ENCODE results near the gene BAIAP3.

The BAIAP3 gene

DNA sequence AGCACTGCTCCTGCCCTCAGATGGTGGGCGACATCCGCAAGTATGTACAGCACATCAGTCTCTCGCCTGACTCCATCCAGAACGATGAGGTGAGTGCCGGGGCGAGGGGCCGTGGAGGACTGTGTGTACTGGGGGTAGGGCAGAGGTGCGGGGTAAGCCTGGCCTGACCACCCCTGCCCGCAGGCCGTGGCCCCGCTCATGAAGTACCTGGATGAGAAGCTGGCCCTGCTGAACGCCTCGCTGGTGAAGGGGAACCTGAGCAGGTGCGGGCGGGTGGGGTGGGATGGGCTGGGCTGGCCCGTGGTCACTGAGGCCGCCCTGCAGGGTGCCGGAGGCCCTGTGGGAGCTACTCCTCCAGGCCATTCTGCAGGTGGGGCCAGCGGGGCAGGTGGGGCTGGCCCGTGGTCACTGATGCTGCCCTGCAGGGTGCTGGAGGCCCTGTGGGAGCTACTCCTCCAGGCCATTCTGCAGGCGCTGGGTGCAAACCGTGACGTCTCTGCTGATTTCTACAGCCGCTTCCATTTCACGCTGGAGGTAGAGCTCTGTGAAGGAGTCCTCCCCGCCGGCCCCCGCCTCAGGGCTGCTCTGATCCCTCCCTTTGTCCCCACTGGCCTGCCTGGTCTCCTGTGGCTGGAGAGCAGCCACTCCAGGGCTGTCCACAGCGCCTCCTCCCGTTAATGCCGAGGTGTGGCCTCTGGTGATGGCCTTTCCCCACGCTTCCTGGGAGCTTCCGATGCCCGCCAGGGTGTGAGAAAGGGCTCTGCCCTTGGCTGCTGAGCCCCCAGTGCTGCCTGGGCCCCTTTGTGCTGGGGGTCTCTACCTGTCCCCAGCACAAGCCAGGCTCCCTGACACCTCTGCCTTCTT lies 13.2 kb downstream of the BAIAP3 start:
- no peak for DNase-seq (ENCODE audit: low spot score)

DNA sequence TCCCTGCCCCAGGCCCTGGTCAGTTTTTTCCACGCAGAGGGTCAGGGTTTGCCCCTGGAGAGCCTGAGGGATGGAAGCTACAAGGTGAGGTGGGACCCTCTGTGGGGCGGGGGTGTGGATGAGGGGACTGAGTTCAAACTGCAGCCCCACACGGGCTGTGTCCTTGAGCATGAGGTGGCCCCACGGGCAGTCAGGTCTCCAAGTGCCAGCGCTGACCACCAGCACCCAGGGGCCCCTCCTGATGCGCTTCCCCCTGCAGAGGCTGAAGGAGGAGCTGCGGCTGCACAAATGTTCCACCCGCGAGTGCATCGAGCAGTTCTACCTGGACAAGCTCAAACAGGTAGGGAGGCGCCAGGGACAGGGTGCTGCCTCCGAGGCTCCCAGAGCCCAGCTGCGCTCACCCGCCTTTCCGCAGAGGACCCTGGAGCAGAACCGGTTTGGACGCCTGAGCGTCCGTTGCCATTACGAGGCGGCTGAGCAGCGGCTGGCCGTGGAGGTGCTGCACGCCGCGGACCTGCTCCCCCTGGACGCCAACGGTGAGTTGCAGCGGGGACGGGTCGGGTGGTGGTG lies 13.9 kb downstream of the BAIAP3 start:
- no peak for DNase-seq (ENCODE audit: low spot score)

- DNase-seq (ENCODE audit: low spot score): no peak
Measured at GRCh38 chr16:1347962-1348361, 14.5 kb downstream of the BAIAP3 start.

- DNase-seq (ENCODE audit: low spot score): no peak
Measured at GRCh38 chr16:1348441-1348840, 15.0 kb downstream of the BAIAP3 start.

DNA sequence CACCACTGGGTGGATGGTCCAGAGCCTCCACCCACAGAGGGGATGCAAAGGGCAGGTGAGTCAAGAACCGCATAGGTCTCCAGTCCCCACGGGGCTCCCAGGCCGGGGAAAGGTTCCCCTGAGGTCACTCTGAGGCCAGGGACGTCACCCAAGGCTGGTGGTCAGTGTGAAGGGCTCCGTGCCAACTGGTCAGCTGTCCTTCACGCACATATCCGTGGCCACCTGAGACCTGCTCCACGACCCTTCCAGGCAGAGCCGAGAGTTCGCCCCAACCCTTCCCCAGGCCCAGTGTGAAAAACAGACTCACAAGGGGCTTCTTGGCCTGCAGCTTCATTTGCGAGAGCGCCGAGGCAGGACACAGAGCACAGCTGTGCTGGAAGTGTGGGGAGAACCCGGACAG lies 15.5 kb downstream of the BAIAP3 start:
- DNase-seq (ENCODE audit: low spot score): no peak

GRCh38 chr16:1349351-1349750 lies 15.9 kb downstream of the BAIAP3 start:
- DNase-seq (ENCODE audit: low spot score): no peak

- no peak for DNase-seq (ENCODE audit: low spot score)
Measured at GRCh38 chr16:1349951-1350350, 16.5 kb downstream of the BAIAP3 start.

- DNase-seq (ENCODE audit: low spot score): no peak
Measured at GRCh38 chr16:1350691-1351090, 17.2 kb downstream of the BAIAP3 start.

DNA sequence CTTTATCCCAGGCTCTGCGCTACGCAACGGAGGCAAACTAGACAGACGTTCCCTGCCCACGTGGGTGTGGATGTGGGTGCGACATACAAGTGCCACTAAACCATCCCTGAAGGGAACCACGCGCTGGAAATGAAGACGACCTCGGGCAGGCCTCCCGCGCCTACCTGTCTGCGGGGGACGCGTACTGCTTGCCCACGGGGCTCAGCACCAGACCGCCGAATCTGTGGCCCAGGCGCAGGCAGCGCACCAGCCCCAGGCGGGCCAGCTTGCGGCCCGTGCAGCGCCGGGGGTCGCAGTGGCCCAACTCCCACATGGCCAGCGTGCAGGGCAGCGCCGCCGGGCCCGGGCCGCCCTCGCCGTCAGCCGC lies 17.8 kb downstream of the BAIAP3 start:
- DNase-seq (ENCODE audit: low spot score): no peak

- peak; percentile 96 for DNase-seq (ENCODE audit: low spot score)
Measured at GRCh38 chr16:1351582-1352362, 18.3 kb downstream of the BAIAP3 start, which contains the start of the genes GNPTG and TSR3. TSS of gene GNPTG (plus strand) at chr16:1351931. CDS start at chr16:1351966, 35 bp downstream. TSS of gene TSR3 (minus strand) at chr16:1351878. CDS start at chr16:1351804, 74 bp downstream.

GRCh38 chr16:1354815-1355540 lies 21.5 kb downstream of the BAIAP3 start:
- DNase-seq (ENCODE audit: low spot score): no peak

DNA sequence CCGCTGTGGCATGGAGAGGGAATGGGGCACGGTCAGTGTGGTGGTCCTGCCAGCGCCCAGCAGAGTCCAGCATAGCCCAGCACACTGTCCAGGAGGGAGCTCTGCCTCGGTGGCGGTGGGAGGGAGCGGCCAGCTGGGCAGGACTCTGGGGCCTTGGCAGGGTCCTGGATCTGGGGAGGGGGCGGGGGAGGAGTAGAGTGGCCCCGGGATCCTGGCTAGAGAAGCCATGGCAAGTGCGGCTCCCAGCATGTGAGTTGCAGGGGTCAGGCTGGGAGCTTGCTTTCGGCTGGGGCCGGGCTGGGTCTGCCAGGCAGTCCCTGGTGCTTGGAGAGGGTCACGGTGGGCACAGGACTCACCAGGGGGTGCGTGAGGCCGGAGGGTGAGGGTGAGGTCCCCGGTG lies 22.1 kb downstream of the BAIAP3 start:
- no peak for DNase-seq (ENCODE audit: low spot score)

DNA sequence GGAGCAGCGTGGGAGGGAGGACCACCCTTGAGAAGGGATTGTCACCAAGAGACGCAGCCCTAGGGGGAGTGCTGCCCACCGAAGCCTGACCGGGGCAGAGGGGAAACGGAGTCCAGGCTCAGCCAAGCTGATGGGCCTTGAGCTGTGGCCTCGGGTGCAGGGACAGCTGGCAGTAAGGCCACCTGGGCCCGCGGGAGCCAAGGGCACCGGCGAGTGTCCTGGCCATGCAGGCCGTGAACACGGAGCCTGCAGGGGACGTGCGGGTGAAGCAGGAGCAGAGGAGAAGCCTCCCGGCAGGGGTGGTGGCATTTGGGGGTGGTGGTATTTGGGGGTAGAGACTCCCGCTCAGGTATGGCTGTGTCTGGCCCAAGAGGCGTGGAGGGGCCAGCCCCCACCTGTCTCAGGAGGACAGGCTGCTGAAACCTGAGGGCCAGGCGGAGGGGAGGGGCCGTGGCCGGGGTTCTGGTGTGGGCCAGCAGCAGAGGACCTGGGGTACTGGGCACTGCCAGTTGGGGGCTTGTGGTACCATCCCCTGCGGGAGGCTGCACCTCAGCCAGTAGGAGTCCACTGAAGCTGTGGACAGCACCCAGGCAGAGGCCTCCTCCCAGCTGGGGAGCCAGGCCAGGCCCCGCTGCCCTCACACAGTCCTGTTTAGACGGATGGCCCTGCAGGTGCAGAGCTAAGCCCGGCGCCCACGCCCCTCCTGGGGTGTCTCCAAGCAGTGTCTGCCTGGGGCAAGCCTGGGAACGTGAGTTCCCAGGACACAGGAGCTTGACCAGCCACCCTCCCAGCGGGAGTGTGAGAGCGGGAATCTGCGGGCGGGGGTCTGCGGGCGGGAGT lies 22.8 kb downstream of the BAIAP3 start:
- no peak for DNase-seq (ENCODE audit: low spot score)

- no peak for DNase-seq (ENCODE audit: low spot score)
Measured at GRCh38 chr16:1357906-1358566, 24.6 kb downstream of the BAIAP3 start.

DNA sequence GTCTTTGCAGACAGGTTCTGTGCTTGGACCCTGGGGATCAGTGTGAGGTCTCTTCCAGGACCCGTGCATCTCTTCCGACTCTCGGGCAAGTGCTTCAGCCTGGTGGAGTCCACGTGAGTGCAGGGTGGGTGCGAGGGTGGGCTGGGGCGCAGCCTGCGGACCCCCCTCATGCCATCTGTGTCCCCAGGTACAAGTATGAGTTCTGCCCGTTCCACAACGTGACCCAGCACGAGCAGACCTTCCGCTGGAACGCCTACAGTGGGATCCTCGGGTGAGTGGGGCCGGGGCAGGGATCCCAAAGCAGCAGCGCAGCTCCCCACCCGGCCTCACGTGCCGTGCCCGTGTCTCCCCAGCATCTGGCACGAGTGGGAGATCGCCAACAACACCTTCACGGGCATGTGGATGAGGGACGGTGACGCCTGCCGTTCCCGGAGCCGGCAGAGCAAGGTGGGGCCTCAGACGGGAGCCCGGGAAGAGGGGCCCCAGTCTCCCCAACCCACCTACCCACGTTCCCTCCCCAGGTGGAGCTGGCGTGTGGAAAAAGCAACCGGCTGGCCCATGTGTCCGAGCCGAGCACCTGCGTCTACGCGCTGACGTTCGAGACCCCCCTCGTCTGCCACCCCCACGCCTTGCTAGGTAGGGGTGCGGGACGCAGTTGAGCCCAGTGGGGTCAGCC lies 28.4 kb downstream of the BAIAP3 start:
- no peak for DNase-seq (ENCODE audit: low spot score)

- no peak for DNase-seq (ENCODE audit: low spot score)
Measured at GRCh38 chr16:1362807-1363206, 29.4 kb downstream of the BAIAP3 start.

GRCh38 chr16:1363501-1364041 lies 30.1 kb downstream of the BAIAP3 start:
- DNase-seq (ENCODE audit: low spot score): peak; percentile 92

DNA sequence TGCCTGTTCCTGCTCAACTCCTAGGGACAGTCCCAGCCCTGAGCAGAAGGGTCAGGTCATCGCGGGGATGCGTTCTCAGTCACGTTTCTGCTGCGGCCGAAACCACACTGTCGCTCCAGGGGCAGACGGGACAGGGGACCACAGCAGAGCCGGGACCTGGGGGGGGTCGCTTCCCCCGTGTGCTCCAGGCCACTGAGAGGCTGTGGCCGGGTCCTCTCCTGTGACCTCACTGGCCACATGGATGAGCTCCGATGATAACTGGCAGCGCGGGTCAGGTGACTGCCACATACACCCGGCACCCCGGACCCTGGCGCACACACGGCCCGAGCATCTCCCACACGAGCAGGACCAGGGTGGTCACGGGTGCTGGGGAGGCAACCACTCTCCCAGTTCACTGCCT lies 31.1 kb downstream of the BAIAP3 start:
- no peak for DNase-seq (ENCODE audit: low spot score)

DNA sequence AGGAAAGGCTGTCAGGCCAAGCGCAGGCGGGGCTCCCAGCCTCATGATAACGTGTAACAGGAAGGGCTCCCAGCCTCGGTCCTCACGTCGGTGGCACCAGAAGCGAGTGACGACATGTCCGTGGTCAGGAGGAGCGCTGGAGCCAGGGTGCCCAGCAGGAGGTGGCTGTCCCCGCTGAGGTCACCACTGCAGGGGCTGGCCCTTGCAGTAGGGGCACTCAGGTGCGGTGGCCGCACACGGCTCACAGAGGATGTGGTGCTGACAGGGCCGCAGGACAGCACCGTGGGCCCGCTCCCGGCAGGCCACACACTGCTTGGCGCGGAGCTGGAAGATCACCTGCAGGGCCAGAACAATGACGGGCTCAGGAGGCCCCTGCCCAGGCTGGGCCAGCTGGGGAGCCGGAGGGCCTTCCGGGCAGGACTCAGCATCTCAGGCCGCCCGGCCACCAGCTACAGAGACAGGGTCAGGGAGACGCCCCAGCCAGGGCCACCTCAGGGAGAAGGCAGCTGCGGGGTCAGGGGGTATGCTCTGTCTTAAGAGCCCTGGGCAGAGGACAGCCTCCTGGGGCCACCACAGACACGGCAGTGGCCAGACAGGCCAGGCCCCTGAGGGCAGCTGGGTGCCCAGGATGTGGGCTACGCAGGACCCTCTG lies 32.7 kb downstream of the BAIAP3 start:
- DNase-seq (ENCODE audit: low spot score): no peak
